Esophagus muscularis mucosa (tissue), 3 donors: ENCODE data around the gene KRT16.

Source experiments
- POLR2AphosphoS5 ChIP-seq, 2 donors: sonication (generic); formaldehyde crosslinking; IDR thresholded peaks; one replicate each; pipeline ENCODE4 v1.6.1; 2017; ENCODE audit warnings: antibody characterized with exemption in 2 of 2
- TF ChIP-seq, protein P1 (sequence below), 3 experiments: fragments of 200-600 bp in 2 of 3; fragments of 450-650 bp in 1 of 3; sonication (generic) in 2 of 3; IDR thresholded peaks; one replicate each; pipeline ENCODE4 v1.5.1; 2017 to 2019; ENCODE audit warnings: antibody characterized with exemption in 3 of 3, mild to moderate bottlenecking in 2 of 3, moderate library complexity in 1 of 3

DNA sequence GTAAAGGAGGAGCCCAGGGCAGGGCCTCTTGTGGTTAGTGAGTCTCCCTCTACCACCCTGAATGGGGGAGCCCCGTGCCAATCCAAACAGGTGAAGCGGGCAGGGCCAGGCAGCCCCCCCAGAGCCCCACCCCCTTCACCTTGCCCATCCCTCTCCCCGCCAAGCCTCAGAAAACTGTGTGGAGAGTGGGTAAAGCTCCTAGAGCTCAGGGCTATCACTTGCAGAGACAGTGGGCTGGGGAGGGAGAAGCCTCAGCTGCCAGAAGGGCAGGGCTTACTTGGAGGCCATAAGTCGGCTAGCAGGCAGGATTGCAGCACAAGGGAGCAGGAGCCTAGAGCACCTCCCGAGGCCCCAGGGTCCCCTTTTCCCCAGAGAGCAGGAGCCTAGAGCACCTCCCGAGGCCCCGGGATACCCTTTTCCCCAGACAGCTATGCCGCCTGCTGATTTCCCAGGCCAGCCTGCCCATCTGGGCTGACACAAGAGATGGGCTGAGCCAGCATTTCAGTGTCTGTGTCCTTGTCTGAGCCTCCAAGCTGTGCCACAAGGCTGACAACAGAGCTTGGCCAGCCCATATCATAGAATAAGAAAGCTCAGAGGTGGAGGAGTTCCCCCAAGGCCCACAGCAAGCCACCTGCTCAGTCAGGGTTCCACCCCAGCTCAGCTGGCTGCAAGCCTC is 19.1 kb downstream of the KRT16 start:
- no peak for TF ChIP-seq POLR2AphosphoS5 (IDR thresholded peaks at IDR 0.05)
- TF ChIP-seq, protein P1, sequence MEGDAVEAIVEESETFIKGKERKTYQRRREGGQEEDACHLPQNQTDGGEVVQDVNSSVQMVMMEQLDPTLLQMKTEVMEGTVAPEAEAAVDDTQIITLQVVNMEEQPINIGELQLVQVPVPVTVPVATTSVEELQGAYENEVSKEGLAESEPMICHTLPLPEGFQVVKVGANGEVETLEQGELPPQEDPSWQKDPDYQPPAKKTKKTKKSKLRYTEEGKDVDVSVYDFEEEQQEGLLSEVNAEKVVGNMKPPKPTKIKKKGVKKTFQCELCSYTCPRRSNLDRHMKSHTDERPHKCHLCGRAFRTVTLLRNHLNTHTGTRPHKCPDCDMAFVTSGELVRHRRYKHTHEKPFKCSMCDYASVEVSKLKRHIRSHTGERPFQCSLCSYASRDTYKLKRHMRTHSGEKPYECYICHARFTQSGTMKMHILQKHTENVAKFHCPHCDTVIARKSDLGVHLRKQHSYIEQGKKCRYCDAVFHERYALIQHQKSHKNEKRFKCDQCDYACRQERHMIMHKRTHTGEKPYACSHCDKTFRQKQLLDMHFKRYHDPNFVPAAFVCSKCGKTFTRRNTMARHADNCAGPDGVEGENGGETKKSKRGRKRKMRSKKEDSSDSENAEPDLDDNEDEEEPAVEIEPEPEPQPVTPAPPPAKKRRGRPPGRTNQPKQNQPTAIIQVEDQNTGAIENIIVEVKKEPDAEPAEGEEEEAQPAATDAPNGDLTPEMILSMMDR (IDR thresholded peaks at IDR 0.05), result no peak
